ENCODE measurements around the gene MYOC. TPM values are rescaled to one million over a fixed set of nuclear protein-coding genes. Genes with fewer than 3 reads are reported as not detected.

Gene MYOC
- total RNA-seq, 3 donors from 2014 or later (not counting 1 experiment from before 2014, with no cell fraction given), result not detected

GRCh38 chr1:171597203-171597602, 55.3 kb downstream of the MYOC start:
- Histone ChIP-seq H3K27me3 (ENCODE audit: control insufficient read depth, insufficient read depth, low read length) (no peaks in the 10 kb centered on the region), H3K4me3 (ENCODE audit: low read length) (no peak overlapping the region), H3K36me3 (ENCODE audit: control insufficient read depth, insufficient read depth, low read length) (peaks cover 10% of the 10 kb centered on the region), H3K4me1 (ENCODE audit: control insufficient read depth, insufficient read depth, low read length) (no peaks in the 10 kb centered on the region), H3K27ac (ENCODE audit: low read length) (no peak overlapping the region), H3K9me3 (ENCODE audit: control insufficient read depth, insufficient read depth, low read length) (no peaks in the 10 kb centered on the region)
- no peak overlapping the region for H3K4me3 Mint-ChIP-seq
- peaks cover 8% of the 10 kb centered on the region for H3K36me3 Mint-ChIP-seq
- H3K27me3 Mint-ChIP-seq (ENCODE audit: low read depth in 2 of 2), result no peaks in the 10 kb centered on the region
- H3K4me1 Mint-ChIP-seq, result peaks cover 6 to 15% of the 10 kb centered on the region in 2 donors
- no peaks in the 10 kb centered on the region for H3K9me3 Mint-ChIP-seq
- TF ChIP-seq CTCF (IDR thresholded peaks at IDR 0.05), result no peak
- H3K27ac Mint-ChIP-seq, result peak overlapping the region; percentile 46 to 76
- WGBS (ENCODE audit: insufficient coverage), result 52% methylated on average over 1 of the region's 1 CpG
- intact Hi-C loops (cut with micrococcal nuclease), result no loop called here
- ATAC-seq (no peak), DNase-seq (no peak)

- H3K27me3 ChIP-seq (ENCODE audit: control insufficient read depth, insufficient read depth, low read length), result no peaks in the 10 kb centered on the region
- H3K4me3 Mint-ChIP-seq, result no peak overlapping the region
- H3K36me3 Mint-ChIP-seq, result peaks cover 10% of the 10 kb centered on the region
- H3K9me3 ChIP-seq (ENCODE audit: control insufficient read depth, insufficient read depth, low read length), result no peaks in the 10 kb centered on the region
- DNase-seq (no peak), ATAC-seq (no peak)
- intact Hi-C loops (cut with micrococcal nuclease), result no loop called here
- H3K4me3 ChIP-seq (ENCODE audit: low read length), result no peak overlapping the region
- peaks cover 6 to 15% of the 10 kb centered on the region in 2 donors for H3K4me1 Mint-ChIP-seq
- peaks cover 15% of the 10 kb centered on the region for H3K36me3 ChIP-seq (ENCODE audit: control insufficient read depth, insufficient read depth, low read length)
- H3K27ac Mint-ChIP-seq, result peak overlapping the region; percentile 46 to 76
- H3K9me3 Mint-ChIP-seq, result no peaks in the 10 kb centered on the region
- H3K27me3 Mint-ChIP-seq (ENCODE audit: low read depth in 2 of 2), result no peaks in the 10 kb centered on the region
- no peak overlapping the region for H3K27ac ChIP-seq (ENCODE audit: low read length)
- 100% methylated on average over 1 of the region's 2 CpGs for WGBS (ENCODE audit: insufficient coverage)
- H3K4me1 ChIP-seq (ENCODE audit: control insufficient read depth, insufficient read depth, low read length), result no peaks in the 10 kb centered on the region
- TF ChIP-seq CTCF (IDR thresholded peaks at IDR 0.05), result no peak
Measured at GRCh38 chr1:171596705-171597104, 55.8 kb downstream of the MYOC start.

GRCh38 chr1:171596119-171596518, 56.4 kb downstream of the MYOC start:
- Mint-ChIP-seq H3K27me3 (ENCODE audit: low read depth in 2 of 2) (no peaks in the 10 kb centered on the region), H3K36me3 (peaks cover 15% of the 10 kb centered on the region), H3K27ac (peak overlapping the region; percentile 46 to 76), H3K9me3 (no peaks in the 10 kb centered on the region), H3K4me3 (no peak overlapping the region), H3K4me1 (peaks cover 2 to 11% of the 10 kb centered on the region in 2 donors)
- H3K9me3 ChIP-seq (ENCODE audit: control insufficient read depth, insufficient read depth, low read length), result no peaks in the 10 kb centered on the region
- H3K4me1 ChIP-seq (ENCODE audit: control insufficient read depth, insufficient read depth, low read length), result no peaks in the 10 kb centered on the region
- intact Hi-C loops (cut with micrococcal nuclease), result no loop called here
- no peak for TF ChIP-seq CTCF (IDR thresholded peaks at IDR 0.05)
- H3K27me3 ChIP-seq (ENCODE audit: control insufficient read depth, insufficient read depth, low read length), result no peaks in the 10 kb centered on the region
- DNase-seq (no peak), ATAC-seq (no peak)
- no peak overlapping the region for H3K4me3 ChIP-seq (ENCODE audit: low read length)
- peaks cover 18% of the 10 kb centered on the region for H3K36me3 ChIP-seq (ENCODE audit: control insufficient read depth, insufficient read depth, low read length)
- H3K27ac ChIP-seq (ENCODE audit: low read length), result no peak overlapping the region
- 100% methylated on average over 1 of the region's 1 CpG for WGBS (ENCODE audit: insufficient coverage)

- intact Hi-C loops (cut with micrococcal nuclease), result no loop called here
- Mint-ChIP-seq H3K9me3 (no peaks in the 10 kb centered on the region), H3K4me1 (peaks cover 0 to 9% of the 10 kb centered on the region in 2 donors), H3K27ac (peak overlapping the region; percentile 46 to 76), H3K27me3 (ENCODE audit: low read depth in 2 of 2) (no peaks in the 10 kb centered on the region), H3K4me3 (no peak overlapping the region), H3K36me3 (peaks cover 23% of the 10 kb centered on the region)
- no peak overlapping the region for H3K4me3 ChIP-seq (ENCODE audit: low read length)
- no peaks in the 10 kb centered on the region for H3K4me1 ChIP-seq (ENCODE audit: control insufficient read depth, insufficient read depth, low read length)
- TF ChIP-seq CTCF (IDR thresholded peaks at IDR 0.05), result no peak
- 90% methylated on average over 1 of the region's 1 CpG for WGBS (ENCODE audit: insufficient coverage)
- H3K9me3 ChIP-seq (ENCODE audit: control insufficient read depth, insufficient read depth, low read length), result no peaks in the 10 kb centered on the region
- H3K36me3 ChIP-seq (ENCODE audit: control insufficient read depth, insufficient read depth, low read length), result peaks cover 26% of the 10 kb centered on the region
- H3K27ac ChIP-seq (ENCODE audit: low read length), result no peak overlapping the region
- no peak for DNase-seq
- H3K27me3 ChIP-seq (ENCODE audit: control insufficient read depth, insufficient read depth, low read length), result no peaks in the 10 kb centered on the region
- ATAC-seq, result no peak
Measured at GRCh38 chr1:171595324-171595723, 57.2 kb downstream of the MYOC start.
